ENCODE data around the gene NAT9. TPM values are rescaled to one million over a fixed set of nuclear protein-coding genes. Genes with fewer than 3 reads are reported as not detected.
A peak's percentile ranks its signal among the peaks of the same experiment; 100 is the strongest.

The NAT9 gene
- polyA plus RNA-seq, 6 donors from 2014 or later, result 9.6 to 29.0 (median 15.6) TPM

DNA sequence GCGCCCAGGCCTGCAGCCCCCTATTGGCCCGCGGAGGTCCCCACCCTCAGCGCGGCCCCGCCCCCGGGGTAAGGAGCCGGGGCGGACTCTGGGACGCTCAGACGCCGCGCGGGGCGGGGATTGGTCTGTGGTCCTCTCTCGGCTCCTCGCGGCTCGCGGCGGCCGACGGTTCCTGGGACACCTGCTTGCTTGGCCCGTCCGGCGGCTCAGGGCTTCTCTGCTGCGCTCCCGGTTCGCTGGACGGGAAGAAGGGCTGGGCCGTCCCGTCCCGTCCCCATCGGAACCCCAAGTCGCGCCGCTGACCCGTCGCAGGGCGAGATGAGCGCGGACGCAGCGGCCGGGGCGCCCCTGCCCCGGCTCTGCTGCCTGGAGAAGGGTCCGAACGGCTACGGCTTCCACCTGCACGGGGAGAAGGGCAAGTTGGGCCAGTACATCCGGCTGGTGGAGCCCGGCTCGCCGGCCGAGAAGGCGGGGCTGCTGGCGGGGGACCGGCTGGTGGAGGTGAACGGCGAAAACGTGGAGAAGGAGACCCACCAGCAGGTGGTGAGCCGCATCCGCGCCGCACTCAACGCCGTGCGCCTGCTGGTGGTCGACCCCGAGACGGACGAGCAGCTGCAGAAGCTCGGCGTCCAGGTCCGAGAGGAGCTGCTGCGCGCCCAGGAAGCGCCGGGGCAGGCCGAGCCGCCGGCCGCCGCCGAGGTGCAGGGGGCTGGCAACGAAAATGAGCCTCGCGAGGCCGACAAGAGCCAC is 27.4 kb downstream of the NAT9 start, which contains the start of gene NHERF1:
Gene NHERF1 (plus strand): TSS at position 100 of the 750 bp plus-strand sequence. CDS start 219 bp downstream, at position 319.
- Mint-ChIP-seq H3K9me3 (no peaks in the 10 kb centered on the region), H3K4me3 (peak within 1 kb of the TSS; percentile 93 to 98 (median 96)), H3K27ac (peak within 1 kb of the TSS in 5 of 6 donors; percentile 56 to 92 (median 90)), H3K36me3 (peaks cover 0 to 7% of the 10 kb centered on the region in 2 donors), H3K27me3 (no peaks in the 10 kb centered on the region), H3K4me1 (peaks cover 54 to 75% (median 61%) of the 10 kb centered on the region in 3 donors)
- peak; percentile 90 to 91 for ATAC-seq (ENCODE audit: low read depth in 2 of 2)
- peak; percentile 96 for DNase-seq

GRCh38 chr17:74748279-74748528 is 27.9 kb downstream of the NAT9 start:
- H3K4me3 Mint-ChIP-seq, result peak overlapping the region; percentile 75 to 98 (median 88)
- H3K4me1 Mint-ChIP-seq, result peaks cover 57 to 75% (median 60%) of the 10 kb centered on the region in 3 donors
- H3K27me3 Mint-ChIP-seq, result no peaks in the 10 kb centered on the region
- DNase-seq (no peak), ATAC-seq (ENCODE audit: low read depth in 2 of 2) (no peak)
- H3K9me3 Mint-ChIP-seq, result no peaks in the 10 kb centered on the region
- H3K27ac Mint-ChIP-seq, result peak overlapping the region in 2 of 6 donors; percentile 82 to 92
- H3K36me3 Mint-ChIP-seq, result peaks cover 0 to 7% of the 10 kb centered on the region in 2 donors

- peak overlapping the region; percentile 30 to 98 (median 84) for H3K4me3 Mint-ChIP-seq
Observed at GRCh38 chr17:74746922-74747321, 29.2 kb downstream of the NAT9 start.

GRCh38 chr17:74746376-74746775 is 29.8 kb downstream of the NAT9 start:
- H3K4me3 Mint-ChIP-seq, result peak overlapping the region in 6 of 8 donors; percentile 60 to 98 (median 77)
- no peak for DNase-seq
- no peak for ATAC-seq (ENCODE audit: low read depth in 2 of 2)
- no peaks in the 10 kb centered on the region for H3K9me3 Mint-ChIP-seq
- H3K27ac Mint-ChIP-seq, result peak overlapping the region in 3 of 6 donors; percentile 57 to 88 (median 59)
- no peaks in the 10 kb centered on the region for H3K27me3 Mint-ChIP-seq
- peaks cover 57 to 75% (median 61%) of the 10 kb centered on the region in 3 donors for H3K4me1 Mint-ChIP-seq
- H3K36me3 Mint-ChIP-seq, result no peaks in the 10 kb centered on the region

More at GRCh38 chr17:74746922-74747321, 29.2 kb downstream of the NAT9 start:
- Mint-ChIP-seq H3K27ac (peak overlapping the region in 4 of 6 donors; percentile 57 to 92 (median 67)), H3K36me3 (no peaks in the 10 kb centered on the region), H3K4me1 (peaks cover 55 to 75% (median 61%) of the 10 kb centered on the region in 3 donors), H3K27me3 (no peaks in the 10 kb centered on the region), H3K9me3 (no peaks in the 10 kb centered on the region)
- ATAC-seq (ENCODE audit: low read depth in 2 of 2) (no peak), DNase-seq (no peak)

DNA sequence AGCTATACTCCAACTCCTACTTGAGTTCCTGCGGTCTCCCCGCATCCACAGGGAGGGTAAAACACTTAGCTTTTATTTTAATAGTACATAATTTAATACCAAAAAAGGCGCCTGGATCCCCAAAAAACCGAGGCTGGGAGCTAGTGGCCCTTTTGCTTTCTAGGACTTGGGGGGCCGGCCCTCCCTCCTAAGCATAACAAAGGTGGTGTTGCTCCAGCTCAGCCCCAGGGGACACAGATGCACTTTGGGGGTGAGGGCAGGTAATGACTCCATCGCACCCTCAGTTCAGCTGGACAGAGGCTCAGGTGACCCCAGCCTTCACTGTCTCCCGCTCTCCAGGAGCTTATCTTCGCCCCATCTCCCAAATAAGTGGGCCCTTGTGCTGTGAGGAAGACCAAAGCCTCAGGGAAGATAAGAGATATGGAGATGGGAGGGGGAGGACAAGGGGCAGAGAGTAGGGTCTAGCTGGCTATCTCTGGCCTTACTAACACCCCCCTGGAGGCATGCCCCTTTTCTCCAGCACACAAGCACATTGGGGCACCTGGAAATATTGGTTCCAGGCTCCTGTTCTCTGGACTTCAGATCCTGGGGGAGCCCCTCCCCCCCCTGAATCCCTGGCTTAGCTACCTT is 30.5 kb downstream of the NAT9 start:
- H3K4me3 Mint-ChIP-seq, result peak overlapping the region in 2 of 8 donors; percentile 9 to 98
- no peak for ATAC-seq (ENCODE audit: low read depth in 2 of 2)
- no peaks in the 10 kb centered on the region for H3K27me3 Mint-ChIP-seq
- H3K4me1 Mint-ChIP-seq, result peaks cover 52 to 72% (median 61%) of the 10 kb centered on the region in 3 donors
- no peaks in the 10 kb centered on the region for H3K36me3 Mint-ChIP-seq
- no peaks in the 10 kb centered on the region for H3K9me3 Mint-ChIP-seq
- H3K27ac Mint-ChIP-seq, result no peak overlapping the region
- DNase-seq, result no peak

GRCh38 chr17:74744714-74745547 is 31.2 kb downstream of the NAT9 start:
- H3K4me3 Mint-ChIP-seq, result peak overlapping the region; percentile 22 to 80 (median 63)
- H3K27me3 Mint-ChIP-seq, result no peaks in the 10 kb centered on the region
- no peaks in the 10 kb centered on the region for H3K9me3 Mint-ChIP-seq
- DNase-seq, result peak; percentile 80
- H3K27ac Mint-ChIP-seq, result peak overlapping the region in 5 of 6 donors; percentile 28 to 95 (median 45)
- ATAC-seq (ENCODE audit: low read depth in 2 of 2), result peak; percentile 4 to 8
- peaks cover 53 to 71% (median 61%) of the 10 kb centered on the region in 3 donors for H3K4me1 Mint-ChIP-seq
- no peaks in the 10 kb centered on the region for H3K36me3 Mint-ChIP-seq

GRCh38 chr17:74744349-74744713 is 31.8 kb downstream of the NAT9 start:
- Mint-ChIP-seq H3K27ac (peak overlapping the region in 2 of 6 donors; percentile 37 to 45), H3K36me3 (no peaks in the 10 kb centered on the region), H3K4me1 (peaks cover 49 to 71% (median 61%) of the 10 kb centered on the region in 3 donors), H3K27me3 (no peaks in the 10 kb centered on the region), H3K4me3 (peak overlapping the region in 7 of 8 donors; percentile 51 to 75 (median 64)), H3K9me3 (no peaks in the 10 kb centered on the region)
- DNase-seq (no peak), ATAC-seq (ENCODE audit: low read depth in 2 of 2) (no peak)

GRCh38 chr17:74743755-74744154 is 32.4 kb downstream of the NAT9 start:
- Mint-ChIP-seq H3K27ac (peak overlapping the region in 2 of 6 donors; percentile 77 to 91), H3K9me3 (no peaks in the 10 kb centered on the region), H3K36me3 (no peaks in the 10 kb centered on the region), H3K4me3 (peak overlapping the region in 5 of 8 donors; percentile 35 to 83 (median 75)), H3K4me1 (peaks cover 55 to 76% (median 67%) of the 10 kb centered on the region in 3 donors), H3K27me3 (no peaks in the 10 kb centered on the region)
- DNase-seq (no peak), ATAC-seq (ENCODE audit: low read depth in 2 of 2) (no peak)

DNA sequence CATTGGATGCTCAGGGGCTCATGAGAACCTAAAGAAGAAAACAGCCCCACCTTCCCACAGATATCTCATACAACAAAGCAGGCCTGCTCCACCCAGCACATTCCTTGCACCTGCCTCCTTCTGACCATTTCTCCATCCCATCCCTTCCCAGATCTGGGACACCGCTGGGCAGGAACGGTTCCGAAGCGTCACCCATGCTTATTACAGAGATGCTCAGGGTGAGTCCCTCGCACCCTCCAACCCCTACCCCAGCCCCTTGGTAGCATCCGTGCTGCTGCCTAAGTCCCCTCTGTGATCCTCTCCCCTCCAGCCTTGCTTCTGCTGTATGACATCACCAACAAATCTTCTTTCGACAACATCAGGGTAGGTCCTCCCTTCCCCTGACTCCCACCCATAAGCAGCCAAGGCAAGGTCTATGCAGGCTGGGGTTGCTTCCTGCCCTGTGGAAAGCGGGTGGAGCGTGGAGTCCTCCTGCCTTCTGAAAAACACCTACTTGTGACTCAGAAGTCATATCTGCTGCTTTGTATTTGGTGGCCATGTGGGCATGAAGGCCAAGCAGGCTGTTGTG is 33.1 kb downstream of the NAT9 start:
- ATAC-seq (ENCODE audit: low read depth in 2 of 2), result no peak
- no peak for DNase-seq
- peak overlapping the region in 5 of 6 donors; percentile 33 to 96 (median 82) for H3K27ac Mint-ChIP-seq
- H3K27me3 Mint-ChIP-seq, result no peaks in the 10 kb centered on the region
- H3K36me3 Mint-ChIP-seq, result no peaks in the 10 kb centered on the region
- peak overlapping the region; percentile 61 to 88 (median 76) for H3K4me3 Mint-ChIP-seq
- no peaks in the 10 kb centered on the region for H3K9me3 Mint-ChIP-seq
- H3K4me1 Mint-ChIP-seq, result peaks cover 62 to 82% (median 74%) of the 10 kb centered on the region in 3 donors

DNA sequence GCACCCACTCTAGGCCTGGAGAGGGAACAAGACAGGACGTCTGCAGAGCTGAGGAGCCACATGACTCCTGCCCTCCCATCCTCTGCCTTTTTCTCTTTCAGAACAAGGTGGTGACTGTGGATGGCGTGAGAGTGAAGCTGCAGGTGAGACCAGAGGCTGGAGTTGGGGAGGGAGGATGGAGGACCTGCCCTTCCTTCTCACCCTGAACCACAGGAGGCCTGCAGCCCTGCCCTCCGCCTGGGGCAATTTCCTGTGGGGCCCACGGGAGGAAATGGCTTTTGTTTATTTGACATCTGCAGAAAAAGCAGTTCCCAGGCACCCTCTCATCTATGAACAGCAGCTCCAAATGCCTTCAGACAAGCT is 34.0 kb downstream of the NAT9 start:
- H3K4me1 Mint-ChIP-seq, result peaks cover 63 to 81% (median 80%) of the 10 kb centered on the region in 3 donors

GRCh38 chr17:74740641-74741387 is 35.3 kb downstream of the NAT9 start:
- Mint-ChIP-seq H3K27ac (peak overlapping the region in 5 of 6 donors; percentile 56 to 96 (median 77)), H3K27me3 (no peaks in the 10 kb centered on the region), H3K36me3 (no peaks in the 10 kb centered on the region), H3K4me1 (peaks cover 63 to 82% (median 81%) of the 10 kb centered on the region in 3 donors), H3K9me3 (no peaks in the 10 kb centered on the region), H3K4me3 (peak overlapping the region in 7 of 8 donors; percentile 15 to 88 (median 60))
- ATAC-seq (ENCODE audit: low read depth in 2 of 2), result no peak
- DNase-seq, result no peak

More for the DNA sequence above, 34.0 kb downstream of the NAT9 start:
- Mint-ChIP-seq H3K27me3 (no peaks in the 10 kb centered on the region), H3K27ac (peak overlapping the region; percentile 64 to 96 (median 76)), H3K4me3 (peak overlapping the region; percentile 60 to 88 (median 68)), H3K36me3 (no peaks in the 10 kb centered on the region), H3K9me3 (no peaks in the 10 kb centered on the region)
- DNase-seq (peak; percentile 51), ATAC-seq (ENCODE audit: low read depth in 2 of 2) (peak; percentile 32 to 34)

DNA sequence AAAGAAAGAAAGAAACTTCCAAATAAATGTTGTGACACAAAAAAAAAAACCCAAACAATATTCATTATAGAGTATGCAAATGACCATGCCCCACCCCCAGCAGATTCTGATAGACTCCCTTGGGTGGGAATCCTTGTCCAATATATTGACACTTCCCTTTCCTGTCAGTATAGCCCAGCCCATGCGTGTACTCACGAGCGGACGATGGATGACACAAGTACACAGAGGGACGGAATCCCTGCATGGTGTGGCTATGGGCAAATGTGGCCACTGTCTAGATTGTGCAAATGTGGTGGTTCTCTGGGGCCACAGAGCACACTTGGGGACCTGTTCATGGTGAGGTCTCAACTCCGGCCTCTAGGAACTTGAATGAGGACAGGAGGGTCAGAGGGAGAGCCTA is 36.0 kb downstream of the NAT9 start:
- H3K27ac Mint-ChIP-seq, result peak overlapping the region in 5 of 6 donors; percentile 47 to 92 (median 80)
- H3K4me1 Mint-ChIP-seq, result peaks cover 63 to 84% (median 81%) of the 10 kb centered on the region in 3 donors
- ATAC-seq (ENCODE audit: low read depth in 2 of 2), result no peak
- DNase-seq, result no peak
- H3K9me3 Mint-ChIP-seq, result no peaks in the 10 kb centered on the region
- peak overlapping the region in 6 of 8 donors; percentile 9 to 87 (median 60) for H3K4me3 Mint-ChIP-seq
- no peaks in the 10 kb centered on the region for H3K27me3 Mint-ChIP-seq
- H3K36me3 Mint-ChIP-seq, result no peaks in the 10 kb centered on the region

Measured in naive B cell (primary cell).